GM12892 (cell line): ENCODE results near the gene GALNT12.

Experiments
- DNase-seq: peaks from one replicate; pipeline ENCODE4 v3.0.0; 2011; ENCODE audit not compliant: insufficient read length
- FAIRE-seq: peaks from 2 replicates; lab custom pipeline; 2011; peaks lifted over from hg19 to GRCh38; lab: Jason Lieb, UNC
- POLR2A ChIP-seq: IDR thresholded peaks from 2 replicates; pipeline ENCODE4 v1.6.1; 2011; ENCODE audit warnings: low read depth, low read length, control low read depth
- POLR2AphosphoS5 ChIP-seq: IDR thresholded peaks from 2 replicates; pipeline ENCODE4 v1.6.1; 2011; ENCODE audit warnings: low read depth, low read length, control low read depth
- TAF1 ChIP-seq: IDR thresholded peaks from 2 replicates; pipeline ENCODE4 v1.6.1; 2011; ENCODE audit warnings: low read depth, mild to moderate bottlenecking, control low read depth, low read length, borderline replicate concordance

Gene GALNT12

DNA sequence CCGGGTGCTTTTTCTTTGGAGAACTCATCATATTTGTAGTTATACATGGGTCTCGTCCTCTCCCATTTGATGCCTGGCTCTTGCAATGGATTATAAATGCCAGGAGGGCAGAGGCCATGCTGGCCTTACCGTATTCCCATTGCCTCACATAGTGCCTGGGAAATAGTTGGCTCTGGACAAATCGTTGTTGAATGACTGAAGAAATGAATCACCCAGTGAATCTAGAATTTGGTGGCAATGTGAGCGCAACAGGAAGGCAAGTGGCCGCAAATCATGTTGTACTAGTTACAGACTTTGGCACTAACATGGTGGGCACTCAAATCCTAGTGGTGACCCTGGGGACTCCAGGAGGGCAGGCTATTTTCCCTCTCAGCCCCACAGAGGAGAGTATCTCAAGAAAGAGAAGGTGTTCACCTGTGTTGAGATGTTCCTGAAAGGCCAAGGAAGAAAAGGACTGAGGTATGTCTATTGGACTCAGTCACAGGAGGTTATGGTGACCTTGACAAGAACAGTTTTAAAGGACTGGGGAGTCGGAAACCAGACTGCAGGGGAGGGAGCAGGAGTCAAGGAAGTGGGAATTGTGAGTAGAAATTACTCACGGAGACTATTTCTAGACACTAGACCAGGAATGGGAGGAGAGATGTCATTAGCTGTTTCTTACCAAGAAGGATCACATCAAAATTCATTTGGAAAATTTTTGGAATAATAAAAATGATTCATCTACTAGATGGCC, 74.5 kb downstream of the GALNT12 start:
- DNase-seq, result no peak
- TF ChIP-seq POLR2A (no peak), TAF1 (no peak), POLR2AphosphoS5 (no peak)
- FAIRE-seq, result no peak

DNA sequence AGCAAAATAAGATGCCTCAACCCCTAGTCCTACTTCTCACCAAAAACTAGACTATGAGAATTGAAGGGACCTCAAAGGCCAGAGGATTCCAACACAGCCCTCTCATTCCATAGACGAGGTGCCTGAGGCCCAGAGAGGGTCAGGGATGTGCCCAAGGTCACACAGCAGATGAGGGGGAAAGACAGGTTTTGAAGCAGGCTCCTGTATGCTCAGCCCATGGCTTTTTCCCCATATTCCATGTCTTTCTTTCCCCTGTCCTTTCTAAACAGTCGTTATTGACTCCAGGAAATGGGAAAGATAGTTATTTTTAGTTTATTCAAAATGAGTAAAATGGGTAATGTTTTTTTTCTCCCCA, 75.1 kb downstream of the GALNT12 start:
- DNase-seq, result no peak
- no peak for TF ChIP-seq TAF1
- no peak for TF ChIP-seq POLR2A
- TF ChIP-seq POLR2AphosphoS5, result no peak
- FAIRE-seq, result no peak

DNA sequence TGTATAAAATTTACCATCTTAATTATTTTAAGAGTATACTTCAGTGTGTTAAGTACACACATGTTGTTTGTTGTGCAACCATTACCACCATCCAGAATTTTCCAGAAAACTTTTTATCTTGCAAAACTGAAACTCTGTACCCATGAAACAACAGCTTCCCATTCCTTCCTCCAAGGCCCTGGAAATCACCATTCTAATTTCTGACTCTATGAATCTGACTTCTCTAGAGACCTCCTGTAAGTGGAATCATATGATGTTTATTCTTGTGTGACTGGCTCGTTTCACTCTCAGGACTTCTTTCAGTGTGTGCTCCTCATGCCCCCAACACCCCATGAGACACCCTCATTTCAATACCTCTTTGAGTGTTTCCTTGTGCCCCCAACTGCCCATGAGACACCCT, 75.8 kb downstream of the GALNT12 start:
- FAIRE-seq (no peak), DNase-seq (no peak)
- TF ChIP-seq TAF1 (no peak), POLR2AphosphoS5 (no peak), POLR2A (no peak)

DNA sequence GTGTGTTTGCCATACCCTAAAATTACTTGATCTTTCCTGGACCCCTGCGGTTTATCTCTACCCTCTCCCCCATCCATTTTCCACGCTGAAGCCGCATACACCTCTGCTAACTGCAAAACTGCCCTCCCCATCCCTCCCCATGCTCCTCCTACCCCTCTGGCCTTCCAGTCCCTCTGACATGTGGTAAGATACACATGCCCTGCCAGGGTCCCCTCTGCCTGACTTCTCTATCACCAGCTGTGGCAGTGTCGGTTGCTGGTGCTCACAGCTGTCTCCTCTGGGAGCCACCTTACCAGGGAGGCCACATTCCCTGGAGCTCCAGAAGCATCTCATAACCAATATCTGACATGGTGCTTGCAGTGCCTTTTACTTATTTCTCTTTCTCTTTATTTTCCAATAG, 77.4 kb downstream of the GALNT12 start:
- DNase-seq, result no peak
- TF ChIP-seq POLR2A (no peak), POLR2AphosphoS5 (no peak), TAF1 (no peak)
- FAIRE-seq, result no peak

DNA sequence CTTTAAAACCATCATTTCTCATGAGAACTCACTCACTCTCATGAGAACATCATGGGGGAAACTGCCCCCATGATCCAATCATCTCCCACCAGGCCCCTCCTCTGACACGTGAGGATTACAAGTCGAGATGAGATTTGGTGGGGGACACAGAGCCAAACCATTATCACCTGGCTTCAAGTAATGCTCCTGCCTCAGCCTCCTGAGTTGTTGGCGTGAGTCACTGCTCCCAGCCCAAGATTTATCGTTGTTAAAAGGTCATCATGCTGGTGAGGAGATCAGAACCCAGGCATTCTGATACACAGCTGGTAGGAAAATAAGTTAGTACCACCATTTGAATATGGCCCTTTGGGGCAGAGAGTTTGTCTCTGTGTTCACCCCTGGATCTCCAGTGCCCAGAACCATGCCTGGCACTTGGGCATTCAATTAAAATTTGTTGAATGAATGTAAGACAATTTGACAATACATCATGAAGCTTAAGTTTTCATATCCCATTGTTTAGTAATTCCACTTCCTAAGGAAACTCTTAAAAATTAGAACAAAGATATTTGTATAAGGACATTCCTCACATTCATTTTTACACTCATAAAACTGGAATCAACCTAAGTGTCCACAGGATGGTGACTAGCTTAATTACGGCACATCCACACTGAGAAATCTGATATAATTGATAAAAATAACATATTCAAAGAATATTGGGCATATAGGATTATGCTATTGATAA, 78.3 kb downstream of the GALNT12 start:
- no peak for TF ChIP-seq TAF1
- no peak for TF ChIP-seq POLR2A
- no peak for TF ChIP-seq POLR2AphosphoS5
- FAIRE-seq (no peak), DNase-seq (no peak)

DNA sequence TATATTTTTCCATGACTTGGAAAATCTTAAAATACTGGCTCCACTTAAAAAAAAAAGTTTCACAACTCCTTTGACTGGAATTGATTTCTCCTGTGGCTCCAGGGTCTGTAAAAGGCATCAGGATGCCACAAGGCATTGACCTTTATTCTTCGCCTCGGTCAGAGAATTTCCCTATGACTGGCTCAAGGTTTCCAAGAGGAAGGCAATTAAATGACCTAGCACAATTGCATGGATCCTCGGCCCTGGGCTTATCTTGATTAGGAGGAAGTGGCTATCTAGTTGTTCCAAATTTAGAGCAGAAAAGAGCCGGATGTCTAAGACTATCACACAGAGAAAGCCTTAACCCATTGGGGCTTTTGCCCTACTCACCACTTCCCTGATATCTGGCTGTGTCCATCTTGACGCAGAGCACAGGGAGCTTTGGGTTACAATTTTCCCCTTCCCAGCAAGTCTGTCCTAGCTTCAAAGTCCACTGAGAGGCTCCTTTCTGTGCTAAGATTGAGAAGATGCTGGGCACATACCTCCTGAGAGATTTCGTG, 79.3 kb downstream of the GALNT12 start:
- DNase-seq (no peak), FAIRE-seq (no peak)
- TF ChIP-seq POLR2A (no peak), TAF1 (no peak), POLR2AphosphoS5 (no peak)

DNA sequence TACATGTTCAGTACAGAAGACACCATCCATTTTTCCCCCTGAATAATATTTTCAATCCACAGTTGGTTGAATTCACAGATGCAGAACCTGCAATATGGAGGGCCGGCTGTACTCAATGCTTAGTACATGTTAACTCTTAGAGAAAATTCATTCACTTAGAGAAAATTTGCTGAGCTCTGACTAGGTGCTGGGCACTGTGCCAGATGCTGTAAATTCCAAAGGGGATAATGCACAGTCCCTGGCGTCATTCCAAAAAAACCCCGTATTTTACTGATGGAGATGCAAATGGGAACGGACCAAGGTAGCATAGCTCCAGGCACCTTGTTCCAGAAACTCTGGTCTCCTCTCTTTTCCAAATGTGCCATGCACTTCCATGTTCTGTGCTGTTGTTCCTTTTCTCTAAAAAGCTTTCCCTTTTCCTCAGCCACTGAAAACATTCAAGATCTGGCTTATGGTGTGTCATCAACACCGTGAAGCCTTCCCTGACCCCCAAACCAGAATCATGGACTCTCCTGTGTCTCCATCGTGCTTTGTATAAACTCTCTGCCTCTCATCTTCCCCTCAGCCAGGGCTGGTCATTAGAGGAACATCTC, 80.5 kb downstream of the GALNT12 start:
- TF ChIP-seq POLR2A, result no peak
- TF ChIP-seq TAF1, result no peak
- TF ChIP-seq POLR2AphosphoS5, result no peak
- FAIRE-seq, result no peak
- DNase-seq, result no peak

DNA sequence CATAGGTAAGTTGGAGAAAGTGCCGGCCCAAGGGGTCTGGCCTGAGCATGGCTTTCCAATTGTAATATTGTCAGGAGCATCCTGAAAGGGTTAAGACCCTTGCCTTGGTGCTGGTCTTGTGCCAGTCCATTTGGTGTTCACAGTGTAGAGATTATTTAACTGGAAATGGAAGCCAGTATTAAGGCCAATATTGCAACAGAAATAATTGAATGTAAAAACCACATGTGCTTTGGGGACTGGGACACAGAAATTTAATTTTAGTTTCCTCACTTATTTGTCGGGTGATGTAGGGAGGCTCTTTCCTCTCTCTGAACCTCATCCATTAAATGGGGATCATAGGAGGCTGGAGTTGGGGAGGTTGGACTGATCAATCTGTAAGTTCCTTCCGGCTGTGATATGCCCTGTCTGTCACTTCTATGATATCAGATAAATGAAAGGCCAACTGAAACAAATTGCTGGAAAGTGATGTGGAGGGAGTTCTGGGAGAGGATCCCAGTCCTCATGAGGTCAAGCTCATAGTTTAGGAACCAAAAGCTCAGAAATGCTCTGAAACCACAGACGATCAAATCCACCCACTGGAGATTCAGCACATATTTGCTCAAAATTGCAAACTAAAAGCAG, 81.4 kb downstream of the GALNT12 start:
- TF ChIP-seq POLR2AphosphoS5, result no peak
- TF ChIP-seq POLR2A, result no peak
- no peak for TF ChIP-seq TAF1
- DNase-seq (no peak), FAIRE-seq (no peak)

DNA sequence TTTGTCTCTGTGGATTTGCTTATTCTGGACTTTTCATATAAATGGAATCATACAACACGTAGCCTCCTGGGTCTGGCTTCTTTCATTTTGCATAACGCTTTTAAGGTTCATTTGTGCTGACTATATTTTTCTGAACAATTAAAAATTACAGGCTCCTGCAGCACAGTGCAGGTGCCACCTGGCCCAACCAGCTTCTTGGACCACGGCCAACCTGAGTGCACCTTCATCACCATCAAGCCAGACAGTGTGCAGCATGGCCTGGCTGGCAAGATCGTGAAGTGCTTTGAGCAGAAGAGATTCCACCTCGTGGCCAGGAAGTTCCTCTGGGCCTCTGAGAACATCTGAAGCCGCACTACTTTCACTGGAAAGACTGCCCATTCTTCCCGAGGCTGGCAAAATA, 82.8 kb downstream of the GALNT12 start:
- DNase-seq, result no peak
- FAIRE-seq, result no peak
- TF ChIP-seq TAF1 (no peak), POLR2AphosphoS5 (no peak), POLR2A (no peak)

DNA sequence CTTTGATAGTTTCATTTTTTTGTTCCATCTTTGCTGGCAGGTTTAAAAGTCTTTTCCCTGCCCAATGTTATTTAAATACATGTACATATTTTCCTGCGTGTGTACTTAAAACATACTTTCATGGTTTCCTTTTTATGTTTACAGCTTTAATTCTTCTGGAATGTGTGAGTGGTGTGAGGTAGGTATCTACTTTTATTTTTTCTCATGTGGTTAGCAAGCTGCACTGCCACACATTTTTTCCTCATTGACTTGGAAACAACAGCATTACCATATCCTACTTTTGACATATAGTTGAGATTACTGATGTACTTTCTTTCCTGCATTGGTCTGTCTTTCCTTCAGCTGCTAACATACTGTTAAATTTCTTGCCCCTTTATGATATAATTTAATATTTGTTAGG, 84.8 kb downstream of the GALNT12 start:
- DNase-seq (no peak), FAIRE-seq (no peak)
- no peak for TF ChIP-seq TAF1
- TF ChIP-seq POLR2A, result no peak
- TF ChIP-seq POLR2AphosphoS5, result no peak

DNA sequence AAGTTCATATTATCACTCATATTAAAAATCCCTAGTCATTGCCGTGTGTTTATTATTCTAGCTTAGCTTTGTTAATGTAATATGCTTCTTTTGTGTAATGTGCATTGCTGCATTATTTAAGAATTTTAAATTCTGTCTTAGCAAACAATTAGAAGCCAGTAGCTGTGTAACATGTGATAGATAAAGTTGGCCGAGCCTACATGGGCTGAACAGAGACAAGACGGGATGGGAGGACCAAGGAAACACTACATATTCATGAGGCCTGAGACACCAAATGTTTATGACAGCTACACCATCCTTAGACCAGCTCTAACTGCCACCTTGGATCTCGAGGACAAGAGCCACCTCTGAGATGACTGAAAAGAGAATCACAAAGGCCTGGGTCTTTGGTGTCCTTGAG, 85.2 kb downstream of the GALNT12 start:
- TF ChIP-seq POLR2AphosphoS5, result no peak
- TF ChIP-seq POLR2A, result no peak
- no peak for TF ChIP-seq TAF1
- DNase-seq (no peak), FAIRE-seq (no peak)

DNA sequence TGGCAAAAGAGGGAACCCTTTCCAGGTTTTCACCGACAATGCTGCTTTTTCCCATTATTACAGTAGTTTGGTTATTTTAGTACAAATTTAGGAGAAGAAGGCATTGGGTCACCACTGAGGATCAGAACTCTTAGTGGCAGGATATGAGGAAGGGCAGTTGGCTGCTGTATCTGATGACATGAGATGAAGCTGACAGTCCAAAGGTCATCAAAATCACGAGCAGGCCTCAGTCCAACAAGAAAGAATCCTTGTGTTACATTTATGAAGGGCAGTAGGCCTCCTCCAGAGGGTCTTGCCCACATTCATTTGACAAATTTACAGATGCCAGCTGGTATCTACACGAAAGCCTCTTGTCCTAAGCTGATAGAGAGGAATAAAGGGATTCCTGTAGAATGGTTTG, 86.7 kb downstream of the GALNT12 start:
- DNase-seq (no peak), FAIRE-seq (no peak)
- TF ChIP-seq POLR2AphosphoS5 (no peak), TAF1 (no peak), POLR2A (no peak)
